HG02763 (cell line): ENCODE results near the gene MAGEA3.
"Not testable (repeated sequence)": the region's sequence is repeated elsewhere in the genome, so short reads cannot be mapped to it uniquely, and the experiment has no call there.

Experiments used
- ATAC-seq: cut with Tn5 transposase; IDR thresholded peaks from one replicate; pipeline ENCODE4 v1.9.1; 2021; ENCODE audit warnings: mild to moderate bottlenecking, moderate library complexity; ENCODE audit not compliant: unreplicated experiment

The MAGEA3 gene, protein sequence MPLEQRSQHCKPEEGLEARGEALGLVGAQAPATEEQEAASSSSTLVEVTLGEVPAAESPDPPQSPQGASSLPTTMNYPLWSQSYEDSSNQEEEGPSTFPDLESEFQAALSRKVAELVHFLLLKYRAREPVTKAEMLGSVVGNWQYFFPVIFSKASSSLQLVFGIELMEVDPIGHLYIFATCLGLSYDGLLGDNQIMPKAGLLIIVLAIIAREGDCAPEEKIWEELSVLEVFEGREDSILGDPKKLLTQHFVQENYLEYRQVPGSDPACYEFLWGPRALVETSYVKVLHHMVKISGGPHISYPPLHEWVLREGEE

DNA sequence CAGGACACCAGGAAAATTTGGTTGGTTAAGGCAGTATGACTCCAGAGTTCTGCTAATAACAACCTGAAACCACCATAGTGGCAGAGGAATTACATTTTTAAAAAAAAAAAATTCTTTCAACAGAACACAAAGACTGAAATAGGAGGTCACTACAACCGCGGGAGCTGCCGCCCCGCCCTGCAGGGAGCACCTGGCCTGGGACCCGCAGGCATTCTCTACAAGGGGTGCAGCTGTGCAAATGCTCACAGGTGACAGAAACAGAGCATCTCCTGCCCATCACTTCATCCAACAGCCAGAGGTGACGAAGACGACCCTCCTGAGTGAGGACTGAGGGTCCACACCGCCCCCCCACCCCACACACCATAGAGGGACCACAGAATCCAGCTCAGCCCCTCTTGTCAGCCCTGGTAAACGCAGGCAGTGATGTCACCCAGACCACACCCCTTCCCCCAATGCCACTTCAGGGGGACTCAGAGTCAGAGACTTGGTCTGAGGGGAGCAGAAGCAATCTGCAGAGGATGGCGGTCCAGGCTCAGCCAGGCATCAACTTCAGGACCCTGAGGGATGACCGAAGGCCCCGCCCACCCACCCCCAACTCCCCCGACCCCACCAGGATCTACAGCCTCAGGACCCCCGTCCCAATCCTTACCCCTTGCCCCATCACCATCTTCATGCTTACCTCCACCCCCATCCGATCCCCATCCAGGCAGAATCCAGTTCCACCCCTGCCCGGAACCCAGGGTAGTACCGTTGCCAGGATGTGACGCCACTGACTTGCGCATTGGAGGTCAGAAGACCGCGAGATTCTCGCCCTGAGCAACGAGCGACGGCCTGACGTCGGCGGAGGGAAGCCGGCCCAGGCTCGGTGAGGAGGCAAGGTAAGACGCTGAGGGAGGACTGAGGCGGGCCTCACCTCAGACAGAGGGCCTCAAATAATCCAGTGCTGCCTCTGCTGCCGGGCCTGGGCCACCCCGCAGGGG lies at the start of gene MAGEA3:
Gene MAGEA3, plus strand, starts transcription at position 843 of the 980 bp plus-strand sequence. CDS start 2,039 bp downstream, outside the sequence.
- ATAC-seq: not testable (repeated sequence)

DNA sequence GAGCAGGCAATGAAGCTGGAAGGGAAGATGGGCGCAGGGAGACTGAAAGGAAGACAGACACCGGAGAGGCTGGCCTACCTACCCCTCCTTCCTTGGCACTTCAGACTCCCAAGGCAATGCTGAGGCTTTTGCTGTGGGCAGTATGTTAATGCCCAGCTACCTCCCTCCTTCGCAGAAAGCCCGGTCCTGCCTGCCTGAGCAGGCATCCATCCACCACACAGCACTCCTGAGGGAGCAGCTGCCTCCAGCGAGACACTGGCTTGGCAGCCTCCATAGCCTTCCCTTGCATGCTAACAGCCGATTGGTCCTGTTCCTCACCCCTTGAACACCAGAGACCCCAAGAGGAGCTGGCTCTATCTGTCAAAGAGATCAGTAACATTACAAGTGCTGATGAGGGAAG lies 46.5 kb upstream of the MAGEA3 start:
- no peak for ATAC-seq

DNA sequence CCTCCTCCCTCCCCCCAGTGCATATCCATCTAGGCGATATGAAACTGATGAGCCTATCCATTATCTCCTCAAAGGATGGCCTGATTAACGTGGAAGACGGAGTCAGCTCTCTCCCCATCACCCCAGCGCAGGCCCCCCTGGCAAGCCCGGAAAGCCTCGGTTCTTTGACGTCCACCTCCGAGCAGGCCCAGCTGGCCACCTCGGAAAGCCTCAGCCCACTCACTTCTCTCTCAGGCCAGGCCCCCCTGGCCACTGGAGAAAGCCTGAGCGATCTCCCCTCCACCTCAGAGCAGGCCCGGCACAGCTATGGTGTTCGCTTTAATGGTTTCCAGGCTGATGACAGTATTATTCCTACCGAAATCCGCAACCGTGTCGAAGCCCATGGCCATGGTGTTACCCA lies 46.1 kb upstream of the MAGEA3 start:
- no peak for ATAC-seq

DNA sequence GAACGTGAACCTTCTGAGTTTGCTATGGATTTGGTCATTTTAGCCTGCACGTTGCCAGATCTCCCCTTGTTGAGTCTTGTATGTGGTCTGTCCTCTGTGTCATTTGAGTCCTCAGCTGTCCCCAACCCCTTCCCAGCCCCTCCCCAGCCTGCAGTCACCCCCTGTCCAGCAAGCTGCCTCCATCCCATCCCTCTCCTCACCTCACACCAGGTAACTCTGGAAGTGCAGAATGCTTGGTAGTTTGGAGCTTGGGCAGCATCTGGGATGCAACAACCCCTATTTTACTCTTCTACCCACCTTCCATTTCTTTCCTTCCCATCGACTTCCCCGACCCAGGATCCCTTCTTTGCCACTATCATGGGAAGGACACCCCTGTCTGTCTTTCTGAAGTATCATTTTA lies 42.5 kb upstream of the MAGEA3 start:
- no peak for ATAC-seq

DNA sequence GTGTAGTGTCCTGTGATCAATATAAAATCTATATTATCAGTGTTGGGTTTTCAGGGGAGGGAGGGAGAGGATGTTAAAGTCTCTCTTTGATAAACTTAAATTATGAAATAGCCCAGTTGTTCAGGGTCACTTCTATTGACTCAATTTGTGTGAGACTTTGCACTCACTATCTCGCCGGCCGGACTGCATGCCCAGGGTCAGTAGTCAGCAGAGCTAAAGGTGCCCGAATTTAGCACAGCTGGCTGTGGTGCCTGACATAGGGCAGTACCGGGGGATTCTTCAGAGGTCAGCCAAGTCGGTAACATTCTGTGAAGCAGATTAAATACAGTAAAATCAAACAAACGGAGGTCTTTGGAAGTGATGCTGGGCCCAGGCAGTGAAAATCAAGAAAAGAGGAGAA lies 41.7 kb upstream of the MAGEA3 start:
- ATAC-seq: no peak

DNA sequence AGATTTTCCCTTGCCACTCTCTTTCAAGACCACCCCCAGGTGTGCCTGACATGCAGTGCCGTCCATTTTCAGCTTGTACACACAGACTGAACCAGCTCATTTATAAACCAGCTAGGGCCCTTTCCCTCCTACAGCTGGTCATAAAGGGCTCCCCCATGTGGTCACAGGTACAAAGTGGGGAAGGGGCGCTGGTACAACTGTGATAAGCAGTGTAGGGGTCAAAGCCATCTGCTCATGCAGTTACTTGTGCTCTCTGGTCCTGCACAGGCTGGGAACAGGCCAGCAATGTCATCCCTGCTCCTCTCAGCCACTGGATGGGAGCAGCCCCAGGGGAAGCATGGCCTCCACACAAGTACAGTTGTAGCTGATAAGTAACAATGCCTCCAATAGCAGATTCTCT lies 40.3 kb upstream of the MAGEA3 start:
- no peak for ATAC-seq

DNA sequence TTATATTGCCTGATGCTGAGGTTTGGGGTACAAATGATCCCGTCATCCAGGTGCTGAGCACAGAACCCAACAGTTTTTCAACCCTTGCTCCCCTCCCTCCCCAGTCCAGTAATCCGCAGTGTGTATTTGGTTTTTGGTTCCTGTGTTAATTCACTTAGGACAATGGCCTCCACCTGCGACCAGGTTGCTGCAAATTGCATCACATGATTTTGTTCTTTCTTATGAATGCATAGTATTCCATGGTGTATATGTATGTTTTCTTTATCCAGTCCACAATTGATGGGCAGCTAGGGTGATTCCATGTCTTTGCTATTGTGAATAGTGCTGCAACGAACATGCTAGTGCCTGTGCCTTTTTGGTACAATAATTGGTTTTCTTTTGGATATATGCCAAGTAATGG lies 35.5 kb upstream of the MAGEA3 start:
- ATAC-seq: no peak

DNA sequence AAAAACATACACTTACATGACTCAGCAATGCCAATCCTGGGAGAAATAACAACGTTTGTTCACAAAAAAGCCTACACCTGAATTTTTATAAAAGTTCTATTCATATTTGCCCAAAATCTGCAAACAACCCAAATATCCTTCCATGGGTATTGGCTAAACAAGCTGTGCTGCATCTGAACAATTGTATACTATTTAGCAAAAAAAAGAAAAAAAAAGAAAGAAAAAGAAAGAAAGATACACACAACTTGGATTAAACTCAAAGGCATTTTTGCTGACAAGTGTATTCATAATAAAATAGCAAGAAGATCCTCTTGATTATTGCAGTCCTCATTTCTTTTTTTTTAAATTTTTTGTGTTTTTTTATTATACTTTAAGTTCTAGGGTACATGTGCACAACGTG lies 24.5 kb upstream of the MAGEA3 start:
- no peak for ATAC-seq

DNA sequence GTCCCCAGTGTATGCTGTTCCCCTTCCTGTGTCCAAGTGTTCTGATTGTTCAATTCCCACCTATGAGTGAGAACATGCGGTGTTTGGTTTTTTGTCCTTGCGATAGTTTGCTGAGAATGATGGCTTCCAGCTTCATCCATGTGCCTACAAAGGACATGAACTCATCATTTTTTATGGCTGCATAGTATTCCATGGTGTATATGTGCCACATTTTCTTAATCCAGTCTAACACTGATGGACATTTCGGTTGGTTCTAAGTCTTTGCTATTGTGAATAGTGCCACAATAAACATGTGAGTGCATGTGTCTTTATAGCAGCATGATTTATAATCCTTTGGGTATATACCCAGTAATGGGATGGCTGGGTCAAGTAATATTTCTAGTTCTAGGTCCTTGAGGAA lies 23.9 kb upstream of the MAGEA3 start:
- not testable (repeated sequence) for ATAC-seq

DNA sequence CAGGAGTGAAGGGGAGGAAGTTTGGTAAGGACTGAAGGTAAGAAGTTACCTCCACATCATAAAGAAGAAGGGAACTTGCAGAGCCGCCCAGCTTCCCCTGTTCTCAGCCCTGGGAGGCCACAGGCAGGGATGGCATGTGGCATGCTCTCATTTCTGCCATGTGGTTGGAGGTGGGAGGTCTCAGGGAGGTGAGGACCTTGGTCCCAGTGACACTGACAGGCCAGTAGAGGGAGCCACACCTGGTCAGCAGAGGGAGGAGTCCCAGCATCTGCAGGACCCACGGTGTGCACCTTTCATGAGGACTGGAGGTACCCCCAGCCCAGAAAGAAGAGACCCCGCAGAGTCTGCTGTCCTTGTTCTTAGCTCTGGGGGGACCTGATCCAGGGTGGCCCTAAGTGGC lies 17.6 kb upstream of the MAGEA3 start:
- peak; percentile 68 for ATAC-seq

DNA sequence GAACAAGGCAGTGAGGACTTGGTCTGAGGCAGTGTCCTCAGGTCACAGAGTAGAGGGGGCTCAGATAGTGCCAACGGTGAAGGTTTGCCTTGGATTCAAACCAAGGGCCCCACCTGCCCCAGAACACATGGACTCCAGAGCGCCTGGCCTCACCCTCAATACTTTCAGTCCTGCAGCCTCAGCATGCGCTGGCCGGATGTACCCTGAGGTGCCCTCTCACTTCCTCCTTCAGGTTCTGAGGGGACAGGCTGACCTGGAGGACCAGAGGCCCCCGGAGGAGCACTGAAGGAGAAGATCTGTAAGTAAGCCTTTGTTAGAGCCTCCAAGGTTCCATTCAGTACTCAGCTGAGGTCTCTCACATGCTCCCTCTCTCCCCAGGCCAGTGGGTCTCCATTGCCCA lies 1.8 kb downstream of the MAGEA3 start:
- not testable (repeated sequence) for ATAC-seq

DNA sequence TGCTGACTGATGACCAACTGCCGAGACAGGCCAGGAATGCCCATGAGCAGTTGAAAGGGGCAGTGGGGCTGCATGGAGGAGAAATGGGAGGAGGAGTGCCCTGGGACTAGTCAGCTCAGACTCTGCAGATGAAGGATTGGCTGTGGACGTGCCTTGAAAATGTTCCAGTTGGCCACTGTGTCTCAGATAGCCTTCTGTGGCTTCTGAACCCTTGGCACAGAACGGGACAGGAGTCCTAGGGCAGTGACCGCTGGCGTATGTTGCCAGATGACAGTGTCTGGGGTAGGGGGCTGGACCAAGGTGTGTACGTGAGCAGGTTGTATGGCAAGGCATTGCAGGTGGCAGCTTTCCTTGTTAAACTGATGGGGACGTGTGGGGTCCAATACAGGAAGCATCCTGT lies 7.9 kb downstream of the MAGEA3 start:
- ATAC-seq: not testable (repeated sequence)

DNA sequence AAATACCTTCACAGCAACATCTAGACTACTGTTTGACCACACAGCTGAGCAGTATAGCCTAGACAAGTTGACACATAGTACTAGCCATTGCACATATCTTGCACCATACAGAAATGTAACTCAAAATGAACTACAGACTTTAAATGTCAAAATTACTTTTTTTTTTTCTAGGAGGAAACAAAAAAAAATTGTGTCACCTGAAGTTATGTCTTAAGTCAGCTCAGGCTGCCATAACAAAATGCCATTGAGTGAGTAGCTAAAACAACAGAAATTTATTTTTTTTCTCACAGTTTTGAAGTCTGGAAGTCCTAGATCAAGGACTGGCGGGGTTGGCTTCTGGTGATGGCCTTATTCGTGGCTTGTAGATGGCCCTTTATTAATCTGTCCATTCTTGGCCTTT lies 10.6 kb downstream of the MAGEA3 start, which contains the start of gene CSAG2:
Gene CSAG2, minus strand, starts transcription at position 101 of the 400 bp plus-strand sequence. CDS start 161 bp downstream, outside the sequence.
- ATAC-seq: not testable (repeated sequence)

DNA sequence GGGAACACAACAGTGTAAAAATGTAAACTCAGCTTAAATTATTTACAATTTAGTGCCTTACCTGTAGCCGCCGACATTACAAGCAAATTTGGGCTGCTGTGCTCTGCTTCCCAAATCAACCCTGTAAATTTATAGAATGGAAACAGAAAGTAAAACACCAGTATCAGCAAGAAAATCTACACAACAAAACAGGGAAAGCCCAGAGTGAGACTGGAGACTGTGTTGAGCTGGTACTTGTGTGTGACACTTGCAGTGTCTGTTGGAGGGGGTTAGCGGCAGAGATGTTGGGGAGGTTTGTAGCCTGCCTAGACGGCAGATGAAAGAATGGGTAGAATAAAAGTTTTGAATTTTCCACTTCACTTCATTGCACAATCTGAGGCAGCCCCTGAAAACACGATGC lies 14.6 kb downstream of the MAGEA3 start:
- ATAC-seq: not testable (repeated sequence)

DNA sequence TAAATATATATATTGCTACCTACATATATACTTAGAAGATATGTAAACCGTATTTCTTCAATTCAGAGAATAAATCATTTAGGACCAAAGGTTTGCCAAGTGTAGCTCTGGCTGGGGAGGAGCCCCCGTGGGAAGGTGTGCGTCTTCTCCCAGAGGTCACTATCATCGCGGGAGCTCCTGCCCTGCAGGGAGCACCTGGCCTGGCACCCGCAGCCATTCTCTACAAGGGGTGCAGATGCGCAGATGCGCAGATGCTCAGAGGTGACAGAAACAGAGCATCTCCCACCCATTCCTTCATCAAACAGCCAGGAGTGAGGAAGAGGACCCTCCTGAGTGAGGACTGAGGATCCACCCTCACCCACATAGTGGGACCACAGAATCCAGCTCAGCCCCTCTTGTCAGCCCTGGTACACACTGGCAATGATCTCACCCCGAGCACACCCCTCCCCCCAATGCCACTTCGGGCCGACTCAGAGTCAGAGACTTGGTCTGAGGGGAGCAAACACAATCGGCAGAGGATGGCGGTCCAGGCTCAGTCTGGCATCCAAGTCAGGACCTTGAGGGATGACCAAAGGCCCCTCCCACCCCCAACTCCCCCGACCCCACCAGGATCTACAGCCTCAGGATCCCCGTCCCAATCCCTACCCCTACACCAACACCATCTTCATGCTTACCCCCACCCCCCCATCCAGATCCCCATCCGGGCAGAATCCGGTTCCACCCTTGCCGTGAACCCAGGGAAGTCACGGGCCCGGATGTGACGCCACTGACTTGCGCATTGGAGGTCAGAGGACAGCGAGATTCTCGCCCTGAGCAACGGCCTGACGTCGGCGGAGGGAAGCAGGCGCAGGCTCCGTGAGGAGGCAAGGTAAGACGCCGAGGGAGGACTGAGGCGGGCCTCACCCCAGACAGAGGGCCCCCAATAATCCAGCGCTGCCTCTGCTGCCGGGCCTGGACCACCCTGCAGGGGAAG lies 15.5 kb downstream of the MAGEA3 start, which contains the start of gene MAGEA2B:
Gene MAGEA2B, plus strand, starts transcription at position 814 of the 973 bp plus-strand sequence. CDS start 2,479 bp downstream, outside the sequence.
- not testable (repeated sequence) for ATAC-seq

DNA sequence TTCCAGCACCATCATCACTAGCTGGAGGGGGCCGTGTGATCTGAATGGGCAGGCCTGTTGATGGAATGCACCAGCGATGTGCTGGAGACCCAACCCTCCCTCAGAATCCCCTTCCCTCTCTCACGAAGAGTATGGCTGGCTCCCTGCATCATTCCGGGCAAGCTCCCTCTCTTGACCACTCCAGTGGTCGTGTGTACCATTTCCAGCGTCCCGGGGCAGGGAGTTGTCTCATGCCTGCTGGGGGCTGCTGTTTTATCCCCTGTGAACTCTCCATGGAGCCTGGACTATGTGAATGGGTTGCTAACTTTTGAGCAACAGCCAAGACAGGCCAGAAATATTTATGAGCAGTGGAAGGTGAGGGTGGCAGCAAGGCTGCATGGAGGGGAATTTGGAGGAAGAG lies 26.8 kb downstream of the MAGEA3 start:
- no peak for ATAC-seq

DNA sequence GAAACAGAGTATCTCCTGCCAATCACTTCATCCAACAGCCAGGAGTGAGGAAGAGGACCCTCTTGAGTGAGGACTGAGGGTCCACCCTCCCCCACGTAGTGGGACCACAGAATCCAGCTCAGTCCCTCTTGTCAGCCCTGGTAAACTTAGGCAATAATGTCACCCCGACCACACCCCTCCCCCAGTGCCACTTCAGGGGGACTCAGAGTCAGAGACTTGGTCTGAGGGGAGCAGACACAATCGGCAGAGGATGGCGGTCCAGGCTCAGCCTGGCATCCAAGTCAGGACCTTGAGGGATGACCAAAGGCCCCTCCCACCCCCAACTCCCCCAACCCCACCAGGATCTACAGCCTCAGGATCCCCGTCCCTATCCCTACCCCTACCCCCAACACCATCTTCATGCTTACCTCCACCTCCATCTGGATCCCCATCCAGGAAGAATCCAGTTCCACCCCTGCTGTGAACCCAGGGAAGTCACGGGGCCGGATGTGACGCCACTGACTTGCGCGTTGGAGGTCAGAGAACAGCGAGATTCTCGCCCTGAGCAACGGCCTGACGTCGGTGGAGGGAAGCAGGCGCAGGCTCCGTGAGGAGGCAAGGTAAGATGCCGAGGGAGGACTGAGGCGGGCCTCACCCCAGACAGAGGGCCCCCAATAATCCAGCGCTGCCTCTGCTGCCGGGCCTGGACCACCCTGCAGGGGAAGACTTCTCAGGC lies 34.8 kb downstream of the MAGEA3 start, which contains the start of the genes CSAG1 and MAGEA12:
Gene CSAG1, minus strand, starts transcription at position 461 of the 715 bp plus-strand sequence. CDS start 1,261 bp downstream, outside the sequence.
Gene MAGEA12, plus strand, starts transcription at position 497 of the 715 bp plus-strand sequence. CDS start 2,405 bp downstream, outside the sequence.
- no peak for ATAC-seq

DNA sequence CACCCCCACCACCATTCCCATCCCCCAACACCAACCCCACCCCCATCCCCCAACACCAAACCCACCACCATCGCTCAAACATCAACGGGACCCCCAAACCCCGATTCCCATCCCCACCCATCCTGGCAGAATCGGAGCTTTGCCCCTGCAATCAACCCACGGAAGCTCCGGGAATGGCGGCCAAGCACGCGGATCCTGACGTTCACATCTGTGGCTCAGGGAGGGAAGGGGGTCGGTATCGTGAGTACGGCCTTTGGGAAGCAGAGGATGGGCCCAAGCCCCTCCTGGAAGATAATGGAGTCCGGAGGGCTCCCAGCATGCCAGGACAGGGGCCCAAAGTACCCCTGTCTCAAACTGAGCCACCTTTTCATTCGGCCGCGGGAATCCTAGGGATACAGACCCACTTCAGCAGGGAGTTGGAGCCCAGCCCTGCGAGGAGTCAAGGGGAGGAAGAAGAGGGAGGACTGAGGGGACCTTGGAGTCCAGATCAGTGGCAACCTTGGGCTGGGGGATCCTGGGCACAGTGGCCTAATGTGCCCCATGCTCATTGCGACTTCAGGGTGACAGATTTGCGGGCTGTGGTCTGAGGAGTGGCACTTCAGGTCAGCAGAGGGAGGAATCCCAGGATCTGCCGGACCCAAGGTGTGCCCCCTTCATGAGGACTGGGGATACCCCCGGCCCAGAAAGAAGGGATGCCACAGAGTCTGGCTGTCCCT lies 35.7 kb downstream of the MAGEA3 start:
- ATAC-seq: not testable (repeated sequence)

DNA sequence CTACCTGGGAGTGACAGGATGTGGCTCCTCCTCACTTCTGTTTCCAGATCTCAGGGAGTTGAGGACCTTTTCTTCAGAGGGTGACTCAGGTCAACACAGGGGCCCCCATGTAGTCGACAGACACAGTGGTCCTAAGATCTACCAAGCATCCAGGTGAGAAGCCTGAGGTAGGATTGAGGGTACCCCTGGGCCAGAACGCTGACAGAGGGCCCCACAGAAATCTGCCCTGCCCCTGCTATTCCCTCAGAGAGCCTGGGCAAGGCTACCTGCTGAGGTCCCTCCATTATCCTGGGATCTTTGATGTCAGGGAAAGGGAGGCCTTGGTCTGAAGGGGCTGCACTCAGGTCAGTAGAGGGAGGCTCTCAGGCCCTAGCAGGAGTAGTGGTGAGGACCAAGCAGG lies 36.5 kb downstream of the MAGEA3 start:
- ATAC-seq: no peak
